GM12878 (cell line): ENCODE data around the gene KRTAP10-10. TPM values are rescaled to one million over a fixed set of nuclear protein-coding genes. Genes with fewer than 3 reads are reported as not detected.

Experiments
- ATAC-seq: fragments of 200-7000 bp; cut with Tn5 transposase; 3 replicates; pipeline ENCODE4 v1.9.1; 2020; ENCODE audit warnings: mild to moderate bottlenecking, moderate library complexity
- BruUV-seq: library from RNA; stranded (reverse); fragments of 400-500 nt; replicated peaks from 2 replicates; lab custom pipeline; 2021; lab: Mats Ljungman, UMichigan
- CTCF ChIA-PET: fragments of 300-600 bp; sonication (Branson Sonifier 250); formaldehyde crosslinking; extraction: SDS; loops from one replicate; lab custom pipeline; 2021; ENCODE audit warnings: inconsistent platforms; lab: Yijun Ruan, JAX
- POLR2A ChIA-PET: fragments of 350-600 bp; formaldehyde crosslinking; extraction: SDS; loops from one replicate; lab custom pipeline; 2021; ENCODE audit warnings: inconsistent platforms; lab: Charles Lee
- RAD21 ChIA-PET: fragments of 300-600 bp; sonication (Branson Sonifier 250); formaldehyde crosslinking; loops from one replicate; lab custom pipeline; 2023; ENCODE audit warnings: antibody characterized with exemption; ENCODE audit not compliant: unreplicated experiment; lab: Charles Lee
- SMC1A ChIA-PET: fragments of 300-600 bp; sonication (Branson Sonifier 250); formaldehyde crosslinking; loops from one replicate; lab custom pipeline; 2023; ENCODE audit not compliant: unreplicated experiment, uncharacterized antibody; lab: Charles Lee
- DNase-seq: peaks from one replicate; pipeline ENCODE4 v3.0.0-alpha.2; 2011; ENCODE audit warnings: low read depth, low spot score
- FAIRE-seq: peaks from 3 replicates; lab custom pipeline; 2011; peaks lifted over from hg19 to GRCh38; lab: Jason Lieb, UNC
- H2AFZ ChIP-seq: 2 replicates; pipeline ENCODE4 v1.6.0; 2011; ENCODE audit warnings: low read depth, low read length, control low read depth; ENCODE audit not compliant: control insufficient read depth
- H3K27ac ChIP-seq: 2 replicates; pipeline ENCODE4 v1.5.1; 2011; ENCODE audit warnings: control low read depth; ENCODE audit not compliant: control insufficient read depth, insufficient read depth
- H3K27me3 ChIP-seq, 2 experiments: replicated peaks in 1 of 2; 2 replicates each; pipeline versions ENCODE4 v1.6.0 to v1.6.1; 2011; ENCODE audit warnings: low read length in 1 of 2; ENCODE audit not compliant: control insufficient read depth in 2 of 2, insufficient read depth in 2 of 2
- H3K36me3 ChIP-seq, 2 experiments: 2 replicates each; pipeline ENCODE4 v1.5.1; 2011; ENCODE audit warnings: low read length in 1 of 2; ENCODE audit not compliant: control insufficient read depth in 2 of 2, insufficient read depth in 2 of 2
- H3K4me1 ChIP-seq: 2 replicates; pipeline ENCODE4 v1.6.1; 2011; ENCODE audit warnings: mild to moderate bottlenecking, low read length, moderate library complexity, mixed read lengths; ENCODE audit not compliant: control insufficient read depth, insufficient read depth
- H3K4me2 ChIP-seq: 2 replicates; pipeline ENCODE4 v1.6.0; 2011; ENCODE audit warnings: control low read depth; ENCODE audit not compliant: control insufficient read depth, insufficient read depth
- H3K4me3 ChIP-seq: fragments of 200-600 bp; sonication (generic); 2 replicates; pipeline ENCODE4 v1.5.1; 2016
- H3K79me2 ChIP-seq: 2 replicates; pipeline ENCODE4 v1.6.0; 2011; ENCODE audit warnings: low read length; ENCODE audit not compliant: control insufficient read depth, insufficient read depth
- H3K9ac ChIP-seq: 2 replicates; pipeline ENCODE4 v1.8.0; 2011; ENCODE audit warnings: low read length, control low read depth, mixed read lengths; ENCODE audit not compliant: control insufficient read depth, insufficient read depth
- H3K9me3 ChIP-seq: replicated peaks from 3 replicates; pipeline ENCODE4 v1.5.1; 2011; ENCODE audit warnings: mild to moderate bottlenecking, low read length; ENCODE audit not compliant: control insufficient read depth, insufficient read depth
- H4K20me1 ChIP-seq: 2 replicates; pipeline ENCODE4 v1.6.0; 2011; ENCODE audit not compliant: control insufficient read depth, insufficient read depth
- ASH2L ChIP-seq: fragments of 300-600, 200-600 bp; sonication (generic); IDR thresholded peaks from 2 replicates; pipeline ENCODE4 v1.6.1; 2017; ENCODE audit warnings: low read depth, mild to moderate bottlenecking, borderline replicate concordance
- CBFB ChIP-seq: IDR thresholded peaks from 2 replicates; pipeline ENCODE4 v1.6.1; 2016; ENCODE audit warnings: antibody characterized with exemption, low read depth
- CEBPZ ChIP-seq: fragments of 150-350 bp; IDR thresholded peaks from 2 replicates; pipeline ENCODE4 v1.6.1; 2016; ENCODE audit warnings: low read depth, low read length
- CHD2 ChIP-seq: IDR thresholded peaks from 2 replicates; pipeline ENCODE4 v1.6.1; 2011; ENCODE audit warnings: low read depth, low read length, improper control_type of control experiment, borderline replicate concordance
- CUX1 ChIP-seq: IDR thresholded peaks from 2 replicates; pipeline ENCODE4 v1.6.1; 2012; ENCODE audit warnings: improper control_type of control experiment, low read depth, low read length; ENCODE audit not compliant: insufficient replicate concordance
- EGR1 ChIP-seq, 2 experiments: IDR thresholded peaks; 1 replicate in 1 of 2; 2 replicates in 1 of 2; pipeline ENCODE4 v1.6.1; 2011 to 2012; ENCODE audit warnings: low read depth in 2 of 2, low read length in 2 of 2, borderline replicate concordance in 1 of 2, mild to moderate bottlenecking in 1 of 2, moderate library complexity in 1 of 2
- HDAC2 ChIP-seq: fragments of 200-600 bp; sonication (generic); IDR thresholded peaks from 2 replicates; pipeline ENCODE4 v1.6.1; 2017
- HDAC6 ChIP-seq: fragments of 200-600 bp; sonication (generic); IDR thresholded peaks from one replicate; pipeline ENCODE4 v1.8.0; 2017; ENCODE audit warnings: antibody characterized with exemption; ENCODE audit not compliant: unreplicated experiment
- MAX ChIP-seq: IDR thresholded peaks from 2 replicates; pipeline ENCODE4 v1.6.1; 2012; ENCODE audit warnings: low read depth, low read length, improper control_type of control experiment
- MEF2B ChIP-seq: fragments of 450-650 bp; IDR thresholded peaks from 2 replicates; pipeline ENCODE4 v1.6.1; 2018; ENCODE audit warnings: mild to moderate bottlenecking, moderate library complexity; ENCODE audit not compliant: partially characterized antibody, poor library complexity, severe bottlenecking
- NR2C1 ChIP-seq: fragments of 450-650 bp; IDR thresholded peaks from 2 replicates; pipeline ENCODE4 v1.6.1; 2017; ENCODE audit warnings: antibody characterized with exemption, mild to moderate bottlenecking, moderate library complexity
- PML ChIP-seq: IDR thresholded peaks from 2 replicates; pipeline ENCODE4 v1.6.1; 2012; ENCODE audit warnings: low read length, inconsistent platforms
- POLR2AphosphoS2 ChIP-seq: IDR thresholded peaks from 2 replicates; pipeline ENCODE4 v1.6.1; 2011; ENCODE audit warnings: low read depth, mild to moderate bottlenecking, low read length, improper control_type of control experiment, moderate library complexity
- RUNX3 ChIP-seq: IDR thresholded peaks from 2 replicates; pipeline ENCODE4 v1.6.1; 2012; ENCODE audit warnings: low read length, inconsistent platforms
- TARDBP ChIP-seq: IDR thresholded peaks from 2 replicates; pipeline ENCODE4 v1.6.1; 2016; ENCODE audit warnings: borderline replicate concordance
- WGBS: methylation state at CpG from one replicate; pipeline ENCODE4 v1.1.6; 2016; ENCODE audit warnings: low lambda C conversion rate; ENCODE audit not compliant: insufficient replicate concordance, insufficient coverage; ENCODE audit errors: missing lambda C conversion rate; 5-methylcytosine and 5-hydroxymethylcytosine counted together
- in situ Hi-C: fragments of 300-500 bp; cut with MboI; formaldehyde crosslinking; loops from 9 replicates; pipeline ENCODE4 v1.14.3; 2018; ENCODE audit warnings: mixed read lengths
- intact Hi-C: fragments of 100-400 bp; cut with micrococcal nuclease; formaldehyde crosslinking; loops from one replicate; pipeline ENCODE4 v1.14.2; 2022; ENCODE audit not compliant: unreplicated experiment
- polyA plus RNA-seq, 11 experiments: library from polyadenylated mRNA; depleted of rRNA in 4 of 11; unstranded in 6 of 11; stranded (reverse) in 5 of 11; fragments of >200 nt; fragmentation: Nextera tagmentation in 4 of 11; fragmentation: Illumina TruSeq in 1 of 11; extraction: Ambion mirVana in 4 of 11; extraction: Trizol in 1 of 11; gene quantifications; 1 replicate in 1 of 11; 2 replicates in 10 of 11; pipeline versions ENCODE4 v1.2.1 to v1.2.3, GENCODE V29; 2011 to 2016; ENCODE audit warnings: inconsistent platforms in 2 of 11, missing spikeins in 2 of 11, low read depth in 1 of 11
- total RNA-seq, 4 experiments: library from RNA; depleted of rRNA in 3 of 4; stranded (reverse); fragments of >200 nt in 3 of 4; fragmentation: Illumina TruSeq in 1 of 4; extraction: Trizol in 1 of 4; gene quantifications; 2 replicates each; pipeline versions ENCODE4 v1.2.1 to v1.2.3, GENCODE V29; 2013 to 2021

KRTAP10-10 gene
- total and polyA plus RNA-seq, 10 of the 15 experiments (the other 5 are each of a cell fraction or from before 2014, with no cell fraction given): not detected

DNA sequence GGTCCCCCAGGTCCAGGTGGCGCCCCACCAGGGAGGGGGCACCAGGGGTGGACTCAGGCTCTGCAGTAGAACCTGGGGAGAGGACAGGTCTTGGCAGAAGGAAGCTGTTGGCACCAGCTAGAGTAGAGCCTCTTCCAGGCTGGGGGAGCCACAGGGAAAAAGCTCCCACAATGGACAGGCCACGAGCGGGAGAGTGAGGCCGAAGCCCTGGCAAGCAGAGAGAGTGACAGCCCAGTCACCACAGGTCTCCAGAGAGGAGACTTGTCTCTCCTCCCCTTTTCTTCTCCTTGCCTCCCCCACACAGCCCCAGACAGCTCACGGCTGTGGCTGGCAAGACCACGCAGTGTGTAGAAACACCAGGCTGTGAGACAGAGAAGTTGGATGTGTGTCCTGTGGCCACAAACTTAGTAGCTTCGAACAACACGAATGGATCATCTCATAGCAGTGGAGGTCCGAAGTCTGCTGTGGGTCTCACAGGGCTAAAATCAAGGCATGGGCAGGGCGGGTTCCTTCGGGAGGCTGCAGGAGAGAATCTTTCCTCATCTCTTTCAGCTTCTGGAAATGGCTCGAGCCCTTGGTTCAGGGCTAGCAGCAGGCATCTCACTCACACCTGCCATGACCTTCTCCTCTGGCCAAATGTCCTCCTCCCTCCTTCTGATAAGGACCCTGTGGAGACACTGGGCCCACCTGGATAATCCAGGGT is 14.0 kb downstream of the KRTAP10-10 start:
- Histone ChIP-seq H3K4me2 (no peak overlapping the region), H3K9me3 (no peaks in the 10 kb centered on the region; the same call in 2 of the 3 replicates), H3K4me3 (no peak overlapping the region), H4K20me1 (no peaks in the 10 kb centered on the region), H3K9ac (no peak overlapping the region), H3K4me1 (no peaks in the 10 kb centered on the region), H2AFZ (no peak overlapping the region), H3K79me2 (no peaks in the 10 kb centered on the region), H3K27me3 (no peaks in the 10 kb centered on the region), H3K36me3 (no peaks in the 10 kb centered on the region), H3K27ac (no peak overlapping the region)
- SMC1A ChIA-PET: no interaction called here
- POLR2A ChIA-PET: interaction anchor here (0.5 kb wide), 1 partner anchor 54 kb away, joined by 3 read pairs; no protein-coding TSS in a partner anchor
- no TSS peak for BruUV-seq
- no peak for FAIRE-seq
- in situ Hi-C loops: no loop called here
- RAD21 ChIA-PET: no interaction called here
- intact Hi-C loops: no loop called here
- CTCF ChIA-PET: no interaction called here
- ATAC-seq: no peak
- DNase-seq: no peak
- 14% methylated on average over 12 of the region's 12 CpGs for WGBS
- TF ChIP-seq ASH2L (no peak), CHD2 (no peak), POLR2AphosphoS2 (no peak), HDAC6 (no peak), MAX (no peak), HDAC2 (no peak), CUX1 (no peak), CEBPZ (no peak), CBFB (no peak), RUNX3 (no peak), EGR1 (IDR thresholded peaks at IDR 0.05; ENCODE audit: borderline replicate concordance in 1 of 2, low read depth in 2 of 2, low read length in 2 of 2) (no peak), PML (no peak), MEF2B (no peak), NR2C1 (no peak), TARDBP (no peak)
